IMR-90 (cell line): Measurements from ENCODE around the gene SV2B.

Experiments
- BHLHE40 ChIP-seq: fragments of 150-350 bp; IDR thresholded peaks from 2 replicates; pipeline ENCODE4 v1.6.1; 2016; ENCODE audit warnings: mild to moderate bottlenecking, low read depth, low read length
- CEBPB ChIP-seq: IDR thresholded peaks from 2 replicates; pipeline ENCODE4 v1.6.1; 2012; ENCODE audit warnings: low read depth, low read length, improper control_type of control experiment
- CTCF ChIP-seq: conservative IDR thresholded peaks from 2 replicates; pipeline ENCODE4 v1.5.1; 2012; ENCODE audit warnings: mild to moderate bottlenecking, low read depth, low read length, improper control_type of control experiment
- FOS ChIP-seq: fragments of 150-350 bp; IDR thresholded peaks from 2 replicates; pipeline ENCODE4 v1.6.1; 2016; ENCODE audit warnings: low read depth, low read length
- MAZ ChIP-seq: IDR thresholded peaks from 2 replicates; pipeline ENCODE4 v1.6.1; 2012; ENCODE audit warnings: low read depth, mild to moderate bottlenecking, low read length, improper control_type of control experiment, moderate library complexity, borderline replicate concordance
- MXI1 ChIP-seq: IDR thresholded peaks from 2 replicates; pipeline ENCODE4 v1.6.1; 2012; ENCODE audit warnings: low read depth, mild to moderate bottlenecking, low read length, moderate library complexity, borderline replicate concordance
- POLR2A ChIP-seq: IDR thresholded peaks from 2 replicates; pipeline ENCODE4 v1.6.1; 2012; ENCODE audit warnings: mild to moderate bottlenecking, low read depth, low read length
- RFX5 ChIP-seq: IDR thresholded peaks from 2 replicates; pipeline ENCODE4 v1.8.0; 2012; ENCODE audit warnings: low read depth, mild to moderate bottlenecking, low read length, moderate library complexity
- USF2 ChIP-seq: fragments of 150-350 bp; IDR thresholded peaks from 2 replicates; pipeline ENCODE4 v1.6.1; 2017; ENCODE audit warnings: mild to moderate bottlenecking, antibody characterized with exemption, low read length, low read depth

GRCh38 chr15:91306144-91306543 is 206.1 kb downstream of the SV2B start:
- no peak for TF ChIP-seq MXI1
- no peak for TF ChIP-seq CTCF
- no peak for TF ChIP-seq USF2
- TF ChIP-seq POLR2A: no peak
- TF ChIP-seq RFX5: no peak
- no peak for TF ChIP-seq CEBPB
- TF ChIP-seq BHLHE40: no peak
- no peak for TF ChIP-seq MAZ
- no peak for TF ChIP-seq FOS
